Neuronal stem cell (in vitro differentiated cells): Measurements from ENCODE around the gene STXBP6.

Experiments used
- DNase-seq: peaks from one replicate; pipeline ENCODE4 v3.0.0-alpha.2; 2013; ENCODE audit warnings: low spot score
- H2AFZ ChIP-seq: one replicate; pipeline ENCODE4 v1.6.1; 2013; ENCODE audit warnings: mild to moderate bottlenecking, low read length, inconsistent platforms
- H2AK5ac ChIP-seq: 2 replicates; pipeline ENCODE4 v1.6.1; 2013; ENCODE audit warnings: low read depth, mild to moderate bottlenecking, inconsistent platforms, low read length, moderate library complexity, mixed read lengths
- H2BK120ac ChIP-seq: 2 replicates; pipeline ENCODE4 v1.6.1; 2013; ENCODE audit warnings: low read depth, mild to moderate bottlenecking, inconsistent platforms, low read length, moderate library complexity, mixed read lengths
- H2BK12ac ChIP-seq: one replicate; pipeline ENCODE4 v1.6.1; 2013; ENCODE audit warnings: low read length, inconsistent platforms
- H2BK15ac ChIP-seq: 2 replicates; pipeline ENCODE4 v1.6.1; 2013; ENCODE audit warnings: mild to moderate bottlenecking, low read length, inconsistent platforms, mixed read lengths
- H2BK5ac ChIP-seq: one replicate; pipeline ENCODE4 v1.6.1; 2013; ENCODE audit warnings: inconsistent platforms, mild to moderate bottlenecking, low read length, moderate library complexity
- H3K14ac ChIP-seq: one replicate; pipeline ENCODE4 v1.6.1; 2013; ENCODE audit warnings: low read length, inconsistent platforms
- H3K18ac ChIP-seq: 2 replicates; pipeline ENCODE4 v1.6.1; 2013; ENCODE audit warnings: low read length, inconsistent platforms
- H3K23ac ChIP-seq: 2 replicates; pipeline ENCODE4 v1.6.1; 2013; ENCODE audit warnings: low read depth, mild to moderate bottlenecking, mixed read lengths, low read length, inconsistent platforms; ENCODE audit not compliant: poor library complexity
- H3K27ac ChIP-seq: replicated peaks from 3 replicates; pipeline ENCODE4 v1.5.1; 2013; ENCODE audit warnings: low read length, inconsistent platforms
- H3K27me3 ChIP-seq, 3 experiments: 2 replicates each; pipeline ENCODE4 v1.6.1; 2013; ENCODE audit warnings: low read length in 3 of 3, mild to moderate bottlenecking in 2 of 3, inconsistent platforms in 1 of 3, low read depth in 1 of 3, mixed read lengths in 1 of 3, moderate library complexity in 1 of 3; ENCODE audit not compliant: control insufficient read depth in 3 of 3, insufficient read depth in 3 of 3
- H3K36me3 ChIP-seq, 2 donors: replicated peaks in 1 of 2; 2 replicates each; pipeline ENCODE4 v1.6.1; 2013; ENCODE audit warnings: low read length in 2 of 2; ENCODE audit not compliant: control insufficient read depth in 2 of 2, insufficient read depth in 2 of 2
- H3K4ac ChIP-seq: 2 replicates; pipeline ENCODE4 v1.6.1; 2013; ENCODE audit warnings: inconsistent platforms, mild to moderate bottlenecking, low read length, moderate library complexity
- H3K4me1 ChIP-seq, 2 donors: 1 replicate in 1 of 2; 2 replicates in 1 of 2; pipeline ENCODE4 v1.6.1; 2013; ENCODE audit warnings: low read length in 2 of 2, low read depth in 1 of 2; ENCODE audit not compliant: control insufficient read depth in 2 of 2, insufficient read depth in 1 of 2
- H3K4me2 ChIP-seq: one replicate; pipeline ENCODE4 v1.6.1; 2013; ENCODE audit warnings: mild to moderate bottlenecking, low read length, inconsistent platforms; ENCODE audit not compliant: insufficient read depth, poor library complexity, severe bottlenecking
- H3K4me3 ChIP-seq, 2 donors: 2 replicates each; pipeline ENCODE4 v1.5.1; 2013; ENCODE audit warnings: low read length in 2 of 2, mild to moderate bottlenecking in 2 of 2, inconsistent platforms in 1 of 2, moderate library complexity in 1 of 2
- H3K79me1 ChIP-seq: one replicate; pipeline ENCODE4 v1.6.1; 2013; ENCODE audit warnings: low read depth, mild to moderate bottlenecking, inconsistent platforms, low read length, moderate library complexity
- H3K9ac ChIP-seq: one replicate; pipeline ENCODE4 v1.6.1; 2013; ENCODE audit warnings: mild to moderate bottlenecking, low read depth, low read length, inconsistent platforms; ENCODE audit not compliant: poor library complexity
- H3K9me3 ChIP-seq, 2 donors: replicated peaks in 1 of 2; 2 replicates each; pipeline versions ENCODE3 to v1.6.1; 2013; ENCODE audit warnings: low read length in 2 of 2, mild to moderate bottlenecking in 2 of 2, inconsistent platforms in 1 of 2, low read depth in 1 of 2, mixed read lengths in 1 of 2, moderate library complexity in 1 of 2; ENCODE audit not compliant: control insufficient read depth in 2 of 2, insufficient read depth in 1 of 2
- H4K8ac ChIP-seq: one replicate; pipeline ENCODE4 v1.6.1; 2013; ENCODE audit warnings: low read depth, mild to moderate bottlenecking, inconsistent platforms, low read length, moderate library complexity
- H4K91ac ChIP-seq: one replicate; pipeline ENCODE4 v1.6.1; 2013; ENCODE audit warnings: low read length, low read depth, mild to moderate bottlenecking, inconsistent platforms; ENCODE audit not compliant: poor library complexity
- WGBS, 2 donors: extraction: QIAGEN DNeasy Blood & Tissue Kit; methylation state at CpG; one replicate each; pipeline ENCODE4 v1.1.7; 2013; ENCODE audit warnings: missing lambda C conversion rate in 2 of 2, mixed read lengths in 1 of 2; ENCODE audit not compliant: insufficient read length in 2 of 2, insufficient replicate concordance in 1 of 2; ENCODE audit errors: extremely low coverage in 2 of 2; 5-methylcytosine and 5-hydroxymethylcytosine counted together

The STXBP6 gene

DNA sequence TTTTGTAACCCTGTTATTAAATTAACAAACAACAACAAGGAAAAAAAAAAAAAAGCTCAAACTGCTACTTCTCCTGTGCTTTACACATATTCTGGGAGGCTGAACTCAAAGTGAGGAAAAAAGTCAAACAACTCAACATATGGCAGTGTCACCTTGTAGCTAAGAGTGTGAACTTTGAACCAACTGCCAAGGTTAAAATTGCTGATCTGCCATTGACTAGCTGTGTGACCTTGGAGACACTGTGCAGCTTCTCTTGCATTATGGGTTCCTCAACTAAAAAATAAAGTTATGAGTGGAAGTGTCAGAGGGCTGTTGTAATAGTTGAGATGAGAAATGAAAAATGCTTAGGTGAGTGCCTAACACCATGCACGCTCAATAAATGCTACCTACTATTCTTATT lies 34.2 kb downstream of the STXBP6 start:
- Histone ChIP-seq H3K36me3 (no peaks in the 10 kb centered on the region), H4K8ac (no peak overlapping the region), H3K4ac (no peak overlapping the region), H3K4me3 (no peak overlapping the region), H2BK5ac (no peak overlapping the region), H2BK12ac (no peak overlapping the region), H3K9ac (no peak overlapping the region), H4K91ac (no peak overlapping the region), H3K27me3 (no peaks in the 10 kb centered on the region), H3K18ac (no peak overlapping the region), H3K23ac (no peak overlapping the region), H3K27ac (no peak overlapping the region), H3K4me2 (no peak overlapping the region), H3K9me3 (no peaks in the 10 kb centered on the region), H2BK15ac (no peak overlapping the region), H2AFZ (no peak overlapping the region), H2BK120ac (no peak overlapping the region), H3K4me1 (no peaks in the 10 kb centered on the region), H2AK5ac (no peak overlapping the region), H3K79me1 (no peaks in the 10 kb centered on the region), H3K14ac (no peak overlapping the region)
- DNase-seq = no peak
- WGBS, 2 donors = no CpG with 5 or more reads among the region's 1 CpG

DNA sequence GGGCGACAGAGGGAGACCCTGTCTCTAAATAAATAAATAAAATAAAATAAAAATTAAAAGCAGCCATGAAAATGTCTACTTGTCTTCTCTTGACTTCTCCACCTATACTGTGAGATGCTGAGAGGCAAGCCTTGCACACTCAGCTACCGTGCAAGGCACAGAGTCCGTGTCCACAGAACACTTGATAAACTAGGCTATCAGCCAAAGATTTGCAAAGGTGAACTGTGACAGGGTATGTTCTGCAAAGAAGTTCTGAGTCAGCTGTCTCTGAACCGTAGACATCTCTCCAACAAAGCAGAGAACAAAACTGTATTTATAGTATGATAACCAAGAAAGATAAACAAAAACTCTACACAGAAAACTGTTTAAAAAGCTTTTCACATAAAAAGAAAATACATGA lies 35.5 kb downstream of the STXBP6 start:
- Histone ChIP-seq H2BK120ac (no peak overlapping the region), H4K91ac (no peak overlapping the region)
- DNase-seq = no peak

DNA sequence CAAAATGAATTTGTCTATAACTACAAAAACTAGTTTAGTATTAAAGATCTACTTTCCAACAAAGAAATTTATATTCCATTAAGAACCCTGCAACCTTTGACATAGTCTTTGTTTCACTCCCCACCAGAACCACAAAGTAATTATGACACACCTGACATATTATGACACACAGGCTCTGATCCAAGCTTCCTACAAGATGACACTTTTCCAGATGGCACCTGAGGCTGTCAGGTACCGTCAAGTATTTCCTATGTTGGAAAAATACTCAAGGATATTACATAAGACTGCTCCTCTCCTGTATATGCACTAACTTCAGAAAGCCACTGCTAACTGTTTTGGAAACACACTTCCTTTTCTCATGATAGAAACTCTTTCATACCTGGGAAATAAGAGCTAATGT lies 38.9 kb downstream of the STXBP6 start:
- no peak overlapping the region for H3K18ac ChIP-seq
- no peaks in the 10 kb centered on the region for H3K79me1 ChIP-seq
- H2BK5ac ChIP-seq = no peak overlapping the region
- no peak overlapping the region for H3K4me3 ChIP-seq
- H3K27me3 ChIP-seq = no peaks in the 10 kb centered on the region
- H3K9me3 ChIP-seq = no peaks in the 10 kb centered on the region
- no peak overlapping the region for H2AK5ac ChIP-seq
- no peak overlapping the region for H3K9ac ChIP-seq
- H4K91ac ChIP-seq = no peak overlapping the region
- H2BK12ac ChIP-seq = no peak overlapping the region
- H3K4me2 ChIP-seq = no peak overlapping the region
- H3K4me1 ChIP-seq = peaks cover 7 to 10% of the 10 kb centered on the region in 2 donors
- H4K8ac ChIP-seq = no peak overlapping the region
- H2BK15ac ChIP-seq = no peak overlapping the region
- H2BK120ac ChIP-seq = no peak overlapping the region
- no CpG with 5 or more reads among the region's 1 CpG for WGBS, 2 donors
- H3K27ac ChIP-seq = no peak overlapping the region
- DNase-seq = no peak
- no peak overlapping the region for H3K14ac ChIP-seq
- H3K23ac ChIP-seq = no peak overlapping the region
- H3K4ac ChIP-seq = no peak overlapping the region
- no peaks in the 10 kb centered on the region for H3K36me3 ChIP-seq
- no peak overlapping the region for H2AFZ ChIP-seq

More for the DNA sequence above, 35.5 kb downstream of the STXBP6 start:
- WGBS, 2 donors = no CpG with 5 or more reads among the region's 4 CpGs
- H4K8ac ChIP-seq = no peak overlapping the region
- no peak overlapping the region for H2AK5ac ChIP-seq
- no peak overlapping the region for H3K4ac ChIP-seq
- peaks cover 6 to 7% of the 10 kb centered on the region in 2 donors for H3K4me1 ChIP-seq
- no peak overlapping the region for H3K14ac ChIP-seq
- H3K36me3 ChIP-seq = no peaks in the 10 kb centered on the region
- H3K9me3 ChIP-seq = no peaks in the 10 kb centered on the region
- H2BK5ac ChIP-seq = no peak overlapping the region
- no peak overlapping the region for H2BK15ac ChIP-seq
- no peaks in the 10 kb centered on the region for H3K27me3 ChIP-seq
- H3K4me2 ChIP-seq = no peak overlapping the region
- H2AFZ ChIP-seq = no peak overlapping the region
- no peak overlapping the region for H3K27ac ChIP-seq
- H3K4me3 ChIP-seq = no peak overlapping the region
- H3K9ac ChIP-seq = no peak overlapping the region
- no peaks in the 10 kb centered on the region for H3K79me1 ChIP-seq
- no peak overlapping the region for H2BK12ac ChIP-seq
- H3K23ac ChIP-seq = no peak overlapping the region
- H3K18ac ChIP-seq = no peak overlapping the region

DNA sequence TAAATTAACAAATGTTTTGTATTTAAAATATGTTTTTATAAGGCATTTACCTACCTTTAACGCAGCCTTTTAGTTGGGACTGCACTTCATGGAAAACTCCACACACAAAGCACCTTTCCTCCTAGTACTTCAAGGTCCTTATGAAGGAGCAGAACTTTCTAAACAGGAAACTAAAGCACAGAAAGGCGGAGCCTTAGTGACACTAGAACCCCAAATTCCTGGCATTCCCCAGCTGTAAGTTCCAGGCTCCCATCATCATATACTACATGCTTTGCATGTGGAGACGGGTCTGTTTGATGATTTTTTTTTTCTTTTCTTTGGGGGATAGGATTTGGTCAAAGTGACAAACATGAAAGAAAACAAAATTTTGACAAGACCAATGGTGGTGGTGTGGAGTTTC lies 39.5 kb downstream of the STXBP6 start:
- Histone ChIP-seq H4K91ac (no peak overlapping the region), H3K79me1 (no peaks in the 10 kb centered on the region), H4K8ac (no peak overlapping the region), H2AFZ (no peak overlapping the region), H3K27me3 (no peaks in the 10 kb centered on the region), H3K23ac (no peak overlapping the region), H3K9ac (no peak overlapping the region), H2AK5ac (no peak overlapping the region), H3K4ac (no peak overlapping the region), H3K4me2 (no peak overlapping the region), H3K14ac (no peak overlapping the region), H3K4me3 (no peak overlapping the region), H3K27ac (no peak overlapping the region), H2BK120ac (no peak overlapping the region), H3K9me3 (no peaks in the 10 kb centered on the region), H2BK15ac (no peak overlapping the region), H3K18ac (no peak overlapping the region), H2BK12ac (no peak overlapping the region), H2BK5ac (no peak overlapping the region), H3K36me3 (no peaks in the 10 kb centered on the region), H3K4me1 (peaks cover 7 to 10% of the 10 kb centered on the region in 2 donors)
- no peak for DNase-seq
- WGBS, 2 donors = no CpG with 5 or more reads among the region's 3 CpGs
